Measurements from ENCODE around the gene FRMPD4. TPM values are rescaled to one million over a fixed set of nuclear protein-coding genes. Genes with fewer than 3 reads are reported as not detected.
"Not testable (repeated sequence)": the region's sequence is repeated elsewhere in the genome, so short reads cannot be mapped to it uniquely, and the experiment has no call there.

The FRMPD4 gene
- total RNA-seq, 3 donors from 2014 or later (not counting 1 experiment from before 2014, with no cell fraction given): not detected

- H3K9me3 ChIP-seq (ENCODE audit: control insufficient read depth, insufficient read depth, low read length): no peaks in the 10 kb centered on the region
- no peak overlapping the region for H3K4me3 ChIP-seq (ENCODE audit: low read length)
- H3K4me1 ChIP-seq (ENCODE audit: control insufficient read depth, insufficient read depth, low read length): no peaks in the 10 kb centered on the region
- no peak overlapping the region for H3K4me3 Mint-ChIP-seq
- H3K27me3 Mint-ChIP-seq (ENCODE audit: low read depth in 2 of 2): no peaks in the 10 kb centered on the region
- intact Hi-C loops (cut with micrococcal nuclease): no loop called here
- DNase-seq: no peak
- H3K9me3 Mint-ChIP-seq: no peaks in the 10 kb centered on the region
- H3K27ac Mint-ChIP-seq: no peak overlapping the region
- 97% methylated on average over 3 of the region's 3 CpGs for WGBS (ENCODE audit: insufficient coverage)
- H3K4me1 Mint-ChIP-seq: no peaks in the 10 kb centered on the region
- no peak for ATAC-seq
- H3K36me3 Mint-ChIP-seq: no peaks in the 10 kb centered on the region
- no peak for TF ChIP-seq CTCF (IDR thresholded peaks at IDR 0.05)
- H3K36me3 ChIP-seq (ENCODE audit: control insufficient read depth, insufficient read depth, low read length): no peaks in the 10 kb centered on the region
- H3K27ac ChIP-seq (ENCODE audit: low read length): no peak overlapping the region
- H3K27me3 ChIP-seq (ENCODE audit: control insufficient read depth, insufficient read depth, low read length): no peaks in the 10 kb centered on the region
These were observed 366.9 kb downstream of the FRMPD4 start for GRCh38 chrX:12505127-12505526.

DNA sequence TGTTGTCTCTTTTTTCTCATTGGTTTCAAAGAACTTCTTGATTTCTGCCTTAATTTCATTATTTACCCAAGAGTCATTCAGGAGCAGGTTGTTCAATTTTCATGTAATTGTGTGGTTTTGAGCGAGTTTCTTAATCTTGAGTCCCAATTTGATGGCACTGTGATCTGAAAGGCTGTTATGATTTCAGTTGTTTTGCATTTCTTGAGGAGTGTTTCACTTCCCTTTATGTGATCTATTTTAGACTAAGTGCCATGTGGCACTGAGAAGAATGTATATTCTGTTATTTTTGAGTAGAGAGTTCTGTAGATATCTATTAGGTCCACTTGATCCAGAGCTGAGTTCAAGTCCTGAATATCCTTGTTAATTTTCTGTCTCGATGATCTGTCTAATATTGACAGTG, 377.1 kb downstream of the FRMPD4 start:
- H3K27me3 ChIP-seq (ENCODE audit: control insufficient read depth, insufficient read depth, low read length); H3K4me1 ChIP-seq (ENCODE audit: control insufficient read depth, insufficient read depth, low read length); DNase-seq; H3K27ac Mint-ChIP-seq; H3K9me3 Mint-ChIP-seq; H3K36me3 Mint-ChIP-seq; H3K27ac ChIP-seq (ENCODE audit: low read length); intact Hi-C loops (cut with micrococcal nuclease); H3K9me3 ChIP-seq (ENCODE audit: control insufficient read depth, insufficient read depth, low read length); H3K27me3 Mint-ChIP-seq (ENCODE audit: low read depth in 2 of 2); H3K4me1 Mint-ChIP-seq; H3K4me3 Mint-ChIP-seq; H3K4me3 ChIP-seq (ENCODE audit: low read length); H3K36me3 ChIP-seq (ENCODE audit: control insufficient read depth, insufficient read depth, low read length); ATAC-seq: not testable (repeated sequence)
- WGBS (ENCODE audit: insufficient coverage): 40% methylated on average over 1 of the region's 2 CpGs

- no peaks in the 10 kb centered on the region for H3K36me3 ChIP-seq (ENCODE audit: control insufficient read depth, insufficient read depth, low read length)
- Mint-ChIP-seq H3K27me3 (ENCODE audit: low read depth in 2 of 2) (peaks cover 0 to 7% of the 10 kb centered on the region in 2 donors), H3K27ac (no peak overlapping the region), H3K36me3 (no peaks in the 10 kb centered on the region), H3K9me3 (peaks cover 0 to 6% of the 10 kb centered on the region in 2 donors), H3K4me1 (no peaks in the 10 kb centered on the region), H3K4me3 (no peak overlapping the region)
- DNase-seq: no peak
- 52% methylated on average over 5 of the region's 5 CpGs for WGBS (ENCODE audit: insufficient coverage)
- no peaks in the 10 kb centered on the region for H3K9me3 ChIP-seq (ENCODE audit: control insufficient read depth, insufficient read depth, low read length)
- no peaks in the 10 kb centered on the region for H3K27me3 ChIP-seq (ENCODE audit: control insufficient read depth, insufficient read depth, low read length)
- no peak overlapping the region for H3K4me3 ChIP-seq (ENCODE audit: low read length)
- no peak for ATAC-seq
- no peak overlapping the region for H3K27ac ChIP-seq (ENCODE audit: low read length)
- no peak for TF ChIP-seq CTCF (IDR thresholded peaks at IDR 0.05)
- H3K4me1 ChIP-seq (ENCODE audit: control insufficient read depth, insufficient read depth, low read length): no peaks in the 10 kb centered on the region
- intact Hi-C loops (cut with micrococcal nuclease): no loop called here
These were observed 388.0 kb downstream of the FRMPD4 start for GRCh38 chrX:12526306-12526705.

- H3K4me1 ChIP-seq (ENCODE audit: control insufficient read depth, insufficient read depth, low read length); H3K9me3 Mint-ChIP-seq; H3K4me1 Mint-ChIP-seq; H3K27me3 ChIP-seq (ENCODE audit: control insufficient read depth, insufficient read depth, low read length); H3K36me3 ChIP-seq (ENCODE audit: control insufficient read depth, insufficient read depth, low read length); H3K4me3 ChIP-seq (ENCODE audit: low read length); ATAC-seq; intact Hi-C loops (cut with micrococcal nuclease); H3K27ac Mint-ChIP-seq; H3K9me3 ChIP-seq (ENCODE audit: control insufficient read depth, insufficient read depth, low read length); H3K27me3 Mint-ChIP-seq (ENCODE audit: low read depth in 2 of 2); H3K27ac ChIP-seq (ENCODE audit: low read length); DNase-seq; H3K36me3 Mint-ChIP-seq; H3K4me3 Mint-ChIP-seq: not testable (repeated sequence)
- 95% methylated on average over 6 of the region's 11 CpGs for WGBS (ENCODE audit: insufficient coverage)
These were observed 399.8 kb downstream of the FRMPD4 start for GRCh38 chrX:12538096-12538495.

DNA sequence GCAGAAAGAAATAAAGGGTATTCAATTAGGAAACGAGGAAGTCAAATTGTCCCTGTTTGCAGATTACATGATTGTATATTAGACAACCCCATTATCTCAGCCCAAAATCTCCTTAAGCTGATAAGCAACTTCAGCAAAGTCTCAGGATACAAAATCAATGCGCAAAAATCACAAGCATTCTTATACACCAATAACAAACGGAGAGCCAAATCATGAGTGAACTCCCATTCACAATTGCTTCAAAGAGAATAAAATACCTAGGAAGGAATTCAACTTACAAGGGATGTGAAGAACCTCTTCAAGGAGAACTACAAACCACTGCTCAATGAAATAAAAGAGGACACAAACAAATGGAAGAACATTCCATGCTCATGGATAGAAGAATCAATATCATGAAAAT, 404.0 kb downstream of the FRMPD4 start:
- ATAC-seq; intact Hi-C loops (cut with micrococcal nuclease); H3K4me1 Mint-ChIP-seq; H3K27me3 Mint-ChIP-seq (ENCODE audit: low read depth in 2 of 2); H3K27ac Mint-ChIP-seq; H3K4me3 ChIP-seq (ENCODE audit: low read length); H3K27ac ChIP-seq (ENCODE audit: low read length); H3K9me3 ChIP-seq (ENCODE audit: control insufficient read depth, insufficient read depth, low read length); H3K36me3 ChIP-seq (ENCODE audit: control insufficient read depth, insufficient read depth, low read length); H3K4me1 ChIP-seq (ENCODE audit: control insufficient read depth, insufficient read depth, low read length); H3K27me3 ChIP-seq (ENCODE audit: control insufficient read depth, insufficient read depth, low read length); H3K36me3 Mint-ChIP-seq; DNase-seq; H3K9me3 Mint-ChIP-seq; H3K4me3 Mint-ChIP-seq: not testable (repeated sequence)
- no CpG with 5 or more reads among the region's 3 CpGs for WGBS (ENCODE audit: insufficient coverage)
